ENCODE measurements around the gene SFXN4. TPM values are rescaled to one million over a fixed set of nuclear protein-coding genes. Genes with fewer than 3 reads are reported as not detected.

The SFXN4 gene
- total RNA-seq, 6 experiments from 2014 or later: 16.0 to 152 (median 23.8) TPM

DNA sequence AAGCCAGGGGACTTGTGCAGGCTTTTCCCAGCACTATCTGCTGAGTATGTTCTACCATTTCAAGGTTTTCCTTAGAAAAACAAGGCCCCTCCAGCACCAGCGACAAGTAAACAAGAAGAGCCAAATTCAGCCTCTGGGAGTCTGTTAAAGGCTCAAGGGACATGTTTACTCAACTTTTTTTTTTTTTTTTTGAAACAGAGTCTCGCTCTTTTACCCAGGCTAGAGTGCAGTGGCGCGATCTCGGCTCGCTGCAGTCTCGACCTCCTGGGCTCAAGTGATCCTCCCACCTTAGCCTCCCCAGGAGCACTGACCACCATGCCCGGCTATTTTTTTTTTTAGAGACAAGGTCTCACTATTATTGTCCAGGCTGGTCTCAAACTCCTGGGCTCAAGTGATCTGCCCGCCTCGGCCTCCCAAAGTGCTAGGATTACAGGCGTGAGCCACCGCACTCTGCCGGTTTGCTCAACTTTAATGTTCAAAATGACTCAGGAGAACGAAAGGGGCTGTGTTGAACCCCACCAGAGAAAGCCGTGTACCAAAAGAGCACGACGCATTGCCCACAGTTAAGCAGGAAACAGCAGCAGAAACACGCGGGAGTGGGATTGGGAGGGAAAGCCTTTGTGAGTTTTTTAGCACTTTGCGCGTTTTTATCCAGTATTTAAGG, 12.3 kb upstream of the SFXN4 start:
- DNase-seq (no peak), ATAC-seq (peak; percentile 24 to 52 (median 36))
- WGBS (ENCODE audit: insufficient coverage, low coverage, low lambda C conversion rate, missing lambda C conversion rate): 2% methylated on average over 20 of the region's 21 CpGs
- intact Hi-C loops (cut with DNase I): no loop called here
- TF ChIP-seq, protein P1, sequence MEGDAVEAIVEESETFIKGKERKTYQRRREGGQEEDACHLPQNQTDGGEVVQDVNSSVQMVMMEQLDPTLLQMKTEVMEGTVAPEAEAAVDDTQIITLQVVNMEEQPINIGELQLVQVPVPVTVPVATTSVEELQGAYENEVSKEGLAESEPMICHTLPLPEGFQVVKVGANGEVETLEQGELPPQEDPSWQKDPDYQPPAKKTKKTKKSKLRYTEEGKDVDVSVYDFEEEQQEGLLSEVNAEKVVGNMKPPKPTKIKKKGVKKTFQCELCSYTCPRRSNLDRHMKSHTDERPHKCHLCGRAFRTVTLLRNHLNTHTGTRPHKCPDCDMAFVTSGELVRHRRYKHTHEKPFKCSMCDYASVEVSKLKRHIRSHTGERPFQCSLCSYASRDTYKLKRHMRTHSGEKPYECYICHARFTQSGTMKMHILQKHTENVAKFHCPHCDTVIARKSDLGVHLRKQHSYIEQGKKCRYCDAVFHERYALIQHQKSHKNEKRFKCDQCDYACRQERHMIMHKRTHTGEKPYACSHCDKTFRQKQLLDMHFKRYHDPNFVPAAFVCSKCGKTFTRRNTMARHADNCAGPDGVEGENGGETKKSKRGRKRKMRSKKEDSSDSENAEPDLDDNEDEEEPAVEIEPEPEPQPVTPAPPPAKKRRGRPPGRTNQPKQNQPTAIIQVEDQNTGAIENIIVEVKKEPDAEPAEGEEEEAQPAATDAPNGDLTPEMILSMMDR (IDR thresholded peaks at IDR 0.05): no peak
- no peak for TF ChIP-seq POLR2A (IDR thresholded peaks at IDR 0.05)
- peaks cover 0 to 20% (median 9%) of the 10 kb centered on the region in 4 donors for H3K36me3 ChIP-seq
- peaks cover 0 to 10% (median 3%) of the 10 kb centered on the region in 4 donors for H3K4me1 ChIP-seq
- H3K27ac ChIP-seq: peak overlapping the region; percentile 89 to 93 (median 92)
- H3K9me3 ChIP-seq: no peaks in the 10 kb centered on the region
- H3K4me3 ChIP-seq: peak overlapping the region; percentile 84 to 94 (median 94)
- H3K27me3 ChIP-seq: no peaks in the 10 kb centered on the region

DNA sequence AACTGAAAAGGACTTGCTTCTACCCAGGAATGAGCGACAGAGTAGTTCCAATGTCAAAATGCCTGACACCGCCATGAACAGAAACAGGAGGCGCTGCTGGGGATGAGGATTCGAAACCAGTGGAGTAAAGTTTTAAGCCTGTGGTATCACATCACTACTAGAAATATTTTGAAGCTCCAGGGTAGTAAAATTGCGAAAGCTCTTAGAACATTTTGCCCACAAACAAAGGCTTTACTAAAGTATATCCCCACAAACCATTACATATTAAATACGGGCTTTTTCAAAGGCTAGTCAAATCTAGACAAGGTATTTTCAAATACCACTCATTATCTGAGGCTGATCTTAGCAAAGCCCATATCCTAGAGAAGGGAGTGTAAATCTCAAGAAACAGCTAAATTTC, 10.7 kb upstream of the SFXN4 start:
- Histone ChIP-seq H3K4me3 (no peak overlapping the region), H3K27ac (no peak overlapping the region), H3K27me3 (no peaks in the 10 kb centered on the region), H3K9me3 (no peaks in the 10 kb centered on the region), H3K4me1 (peaks cover 0 to 10% (median 3%) of the 10 kb centered on the region in 4 donors), H3K36me3 (peaks cover 0 to 37% (median 20%) of the 10 kb centered on the region in 4 donors)
- ATAC-seq (no peak), DNase-seq (no peak)
- no peak for TF ChIP-seq POLR2A (IDR thresholded peaks at IDR 0.05)
- TF ChIP-seq, protein P1 (IDR thresholded peaks at IDR 0.05): no peak
- WGBS (ENCODE audit: insufficient coverage, low coverage, low lambda C conversion rate, missing lambda C conversion rate): 79% methylated on average over 6 of the region's 6 CpGs
- intact Hi-C loops (cut with DNase I): no loop called here

DNA sequence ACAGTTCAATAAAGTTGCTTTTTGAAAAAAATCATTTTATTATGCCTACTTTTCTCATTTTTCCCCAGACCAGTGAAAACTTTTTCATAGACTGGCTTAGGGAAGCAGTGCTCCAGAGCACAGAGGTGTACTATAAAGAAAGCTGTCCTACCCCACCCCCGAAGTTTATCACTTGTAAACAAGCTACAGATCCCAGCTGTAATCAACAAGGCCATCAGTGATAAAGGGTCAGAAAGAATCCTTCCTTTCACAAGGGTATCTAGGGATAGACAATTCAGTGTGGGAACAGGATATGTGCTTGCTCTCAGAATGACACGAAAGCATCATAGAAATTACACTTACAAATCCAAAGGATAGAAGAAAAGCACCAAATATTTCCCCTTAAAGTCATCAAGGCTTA, 8.6 kb upstream of the SFXN4 start:
- Histone ChIP-seq H3K27me3 (no peaks in the 10 kb centered on the region), H3K27ac (no peak overlapping the region), H3K9me3 (no peaks in the 10 kb centered on the region), H3K4me3 (no peak overlapping the region), H3K4me1 (peaks cover 0 to 10% (median 3%) of the 10 kb centered on the region in 4 donors), H3K36me3 (peaks cover 0 to 48% (median 26%) of the 10 kb centered on the region in 4 donors)
- no peak for ATAC-seq
- no peak for DNase-seq
- intact Hi-C loops (cut with DNase I): no loop called here
- no peak for TF ChIP-seq POLR2A (IDR thresholded peaks at IDR 0.05)
- TF ChIP-seq, protein P1 (IDR thresholded peaks at IDR 0.05): no peak
- 59% methylated on average over 2 of the region's 2 CpGs for whole genome bisulfite sequencing (ENCODE audit: insufficient coverage, low coverage, low lambda C conversion rate, missing lambda C conversion rate)

DNA sequence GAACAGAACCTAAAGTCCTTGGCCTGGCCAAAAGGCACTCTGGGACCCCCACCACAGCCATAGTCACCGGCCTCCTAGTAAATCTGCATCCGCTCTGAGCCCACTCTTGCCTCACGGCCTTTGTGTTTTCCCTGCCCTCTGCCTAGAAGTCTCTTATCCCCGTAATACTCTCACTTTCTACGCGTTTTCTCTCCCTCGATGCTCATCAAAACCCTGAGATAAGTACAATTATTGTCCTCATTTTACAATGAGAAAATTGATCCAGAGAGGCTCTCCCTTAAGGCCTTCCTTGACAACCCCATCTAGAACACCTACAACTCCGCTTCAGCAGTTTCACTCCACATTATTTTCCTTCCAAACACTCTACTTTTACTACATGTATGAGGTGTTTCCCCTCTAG, 1.5 kb upstream of the SFXN4 start:
- ATAC-seq: no peak
- intact Hi-C loops (cut with DNase I): no loop called here
- WGBS (ENCODE audit: insufficient coverage, low coverage, low lambda C conversion rate, missing lambda C conversion rate): 81% methylated on average over 8 of the region's 8 CpGs
- Histone ChIP-seq H3K4me3 (no peak overlapping the region), H3K27ac (no peak overlapping the region), H3K27me3 (no peaks in the 10 kb centered on the region), H3K4me1 (peaks cover 0 to 24% (median 3%) of the 10 kb centered on the region in 4 donors), H3K9me3 (no peaks in the 10 kb centered on the region), H3K36me3 (peaks cover 0 to 36% (median 15%) of the 10 kb centered on the region in 4 donors)
- no peak for DNase-seq
- TF ChIP-seq, protein P1 (IDR thresholded peaks at IDR 0.05): no peak
- no peak for TF ChIP-seq POLR2A (IDR thresholded peaks at IDR 0.05)

All from right lobe of liver (tissue), 6 donors.